KOPT-K1 (cell line): Measurements from ENCODE around the gene KRTAP20-3.

Experiments used
- H3K27ac ChIP-seq: fragments of 200-600 bp; sonication (generic); 2 replicates; pipeline ENCODE4 v1.5.1; 2016; ENCODE audit warnings: antibody characterized with exemption, mild to moderate bottlenecking, low read depth, low read length; ENCODE audit not compliant: poor library complexity, severe bottlenecking
- H3K36me3 ChIP-seq: fragments of 200-600 bp; sonication (generic); 2 replicates; pipeline ENCODE4 v1.5.1; 2017; ENCODE audit warnings: antibody characterized with exemption, mild to moderate bottlenecking, low read length, moderate library complexity; ENCODE audit not compliant: insufficient read depth
- H3K9me3 ChIP-seq: fragments of 200-600 bp; sonication (generic); 2 replicates; pipeline ENCODE4 v1.5.1; 2017; ENCODE audit warnings: antibody characterized with exemption, low read length, mild to moderate bottlenecking; ENCODE audit not compliant: insufficient read depth, poor library complexity, severe bottlenecking

The KRTAP20-3 gene

GRCh38 chr21:30642564-30642963 is at the start of gene KRTAP20-3:
TSS of gene KRTAP20-3 (plus strand) at chr21:30642864.
- H3K27ac ChIP-seq = no peak within 1 kb of the TSS
- no peaks in the 10 kb centered on the region for H3K36me3 ChIP-seq
- no peaks in the 10 kb centered on the region for H3K9me3 ChIP-seq

- Histone ChIP-seq H3K9me3 (no peaks in the 10 kb centered on the region), H3K36me3 (no peaks in the 10 kb centered on the region), H3K27ac (no peak within 1 kb of the TSS)
Observed at GRCh38 chr21:30598802-30599201, 43.9 kb upstream of the KRTAP20-3 start, which contains the start of gene KRTAP6-2. TSS of gene KRTAP6-2 (minus strand) at chr21:30598902. CDS start at chr21:30598874, 28 bp downstream.

GRCh38 chr21:30600787-30601186 is 41.9 kb upstream of the KRTAP20-3 start, which contains the start of gene KRTAP22-1:
TSS of gene KRTAP22-1 (plus strand) at chr21:30601087.
- Histone ChIP-seq H3K36me3 (no peaks in the 10 kb centered on the region), H3K27ac (no peak within 1 kb of the TSS), H3K9me3 (no peaks in the 10 kb centered on the region)

GRCh38 chr21:30605968-30606367 is 36.7 kb upstream of the KRTAP20-3 start:
- H3K36me3 ChIP-seq = no peaks in the 10 kb centered on the region
- no peak overlapping the region for H3K27ac ChIP-seq
- H3K9me3 ChIP-seq = no peaks in the 10 kb centered on the region

GRCh38 chr21:30612132-30612531 is 30.5 kb upstream of the KRTAP20-3 start:
- H3K27ac ChIP-seq = no peak overlapping the region
- no peaks in the 10 kb centered on the region for H3K9me3 ChIP-seq
- H3K36me3 ChIP-seq = no peaks in the 10 kb centered on the region

- Histone ChIP-seq H3K9me3 (no peaks in the 10 kb centered on the region), H3K27ac (no peak within 1 kb of the TSS), H3K36me3 (no peaks in the 10 kb centered on the region)
Observed at GRCh38 chr21:30613836-30614235, 28.8 kb upstream of the KRTAP20-3 start, which contains the start of gene KRTAP6-1. TSS of gene KRTAP6-1 (minus strand) at chr21:30613930. CDS start at chr21:30613904, 26 bp downstream.

- Histone ChIP-seq H3K36me3 (no peaks in the 10 kb centered on the region), H3K27ac (no peak overlapping the region), H3K9me3 (no peaks in the 10 kb centered on the region)
Observed at GRCh38 chr21:30615199-30615598, 27.5 kb upstream of the KRTAP20-3 start.

GRCh38 chr21:30616125-30616524 is 26.5 kb upstream of the KRTAP20-3 start, which contains the start of gene KRTAP20-1:
TSS of gene KRTAP20-1 (plus strand) at chr21:30616425. CDS start at chr21:30616455, 30 bp downstream.
- Histone ChIP-seq H3K27ac (no peak within 1 kb of the TSS), H3K36me3 (no peaks in the 10 kb centered on the region), H3K9me3 (no peaks in the 10 kb centered on the region)

GRCh38 chr21:30620080-30620479 is 22.6 kb upstream of the KRTAP20-3 start:
- Histone ChIP-seq H3K9me3 (peaks cover 11% of the 10 kb centered on the region), H3K36me3 (no peaks in the 10 kb centered on the region), H3K27ac (no peak overlapping the region)

- Histone ChIP-seq H3K27ac (no peak within 1 kb of the TSS), H3K36me3 (no peaks in the 10 kb centered on the region), H3K9me3 (peaks cover 15% of the 10 kb centered on the region)
Observed at GRCh38 chr21:30620522-30620921, 22.1 kb upstream of the KRTAP20-3 start, which contains the start of gene KRTAP20-4. TSS of gene KRTAP20-4 (plus strand) at chr21:30620627.

GRCh38 chr21:30623362-30623761 is 19.3 kb upstream of the KRTAP20-3 start:
- H3K36me3 ChIP-seq = no peaks in the 10 kb centered on the region
- H3K9me3 ChIP-seq = peaks cover 19% of the 10 kb centered on the region
- H3K27ac ChIP-seq = no peak overlapping the region

GRCh38 chr21:30625449-30626165 is 17.1 kb upstream of the KRTAP20-3 start:
- no peaks in the 10 kb centered on the region for H3K36me3 ChIP-seq
- peaks cover 19% of the 10 kb centered on the region for H3K9me3 ChIP-seq
- H3K27ac ChIP-seq = no peak overlapping the region

GRCh38 chr21:30628109-30628508 is 14.6 kb upstream of the KRTAP20-3 start:
- Histone ChIP-seq H3K36me3 (no peaks in the 10 kb centered on the region), H3K9me3 (peaks cover 19% of the 10 kb centered on the region), H3K27ac (no peak overlapping the region)

GRCh38 chr21:30629200-30629599 is 13.5 kb upstream of the KRTAP20-3 start:
- H3K27ac ChIP-seq = no peak overlapping the region
- H3K36me3 ChIP-seq = no peaks in the 10 kb centered on the region
- peaks cover 18% of the 10 kb centered on the region for H3K9me3 ChIP-seq

GRCh38 chr21:30634906-30635305 is 7.8 kb upstream of the KRTAP20-3 start, which contains the start of gene KRTAP20-2:
TSS of gene KRTAP20-2 (plus strand) at chr21:30635206. CDS start at chr21:30635264, 58 bp downstream.
- no peak within 1 kb of the TSS for H3K27ac ChIP-seq
- H3K36me3 ChIP-seq = no peaks in the 10 kb centered on the region
- H3K9me3 ChIP-seq = no peaks in the 10 kb centered on the region

- Histone ChIP-seq H3K9me3 (no peaks in the 10 kb centered on the region), H3K27ac (no peak overlapping the region), H3K36me3 (no peaks in the 10 kb centered on the region)
Observed at GRCh38 chr21:30638686-30639085, 4.0 kb upstream of the KRTAP20-3 start.
